ENCODE measurements around the gene TTLL7.

- TF ChIP-seq CTCF (IDR thresholded peaks at IDR 0.05; ENCODE audit: low read length), result no peak
- no peak for TF ChIP-seq EZH2 (IDR thresholded peaks at IDR 0.05; ENCODE audit: borderline replicate concordance, low read length)
Measured at GRCh38 chr1:84010136-84010535, 11.2 kb upstream of the TTLL7 start.
